ENCODE data around the gene RBBP8. TPM values are rescaled to one million over a fixed set of nuclear protein-coding genes. Genes with fewer than 3 reads are reported as not detected.

The RBBP8 gene
- total RNA-seq, 1 experiment from 2014 or later, result 65.2 TPM

DNA sequence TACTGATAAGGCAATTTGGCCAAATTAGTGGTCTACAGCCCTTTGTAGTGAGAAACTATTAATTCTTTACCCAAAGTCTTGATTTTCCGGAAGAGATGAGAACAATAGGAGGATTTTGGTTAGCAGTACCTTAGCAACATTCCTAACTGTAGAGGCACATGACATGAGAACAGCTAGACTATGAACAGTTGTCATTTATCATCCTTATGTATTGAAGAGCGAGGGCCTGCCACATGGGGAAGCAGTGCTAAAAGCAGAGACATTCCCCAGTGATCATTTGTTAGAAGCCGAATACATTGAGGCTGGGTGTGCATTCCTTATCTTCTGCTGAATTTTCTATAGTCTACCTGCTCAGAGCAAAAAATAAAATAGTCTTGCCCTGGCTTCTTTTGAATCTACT is 65.2 kb downstream of the RBBP8 start:
- H3K27ac ChIP-seq (ENCODE audit: insufficient read length, low read depth, low read length), result no peak overlapping the region
- H2AK5ac ChIP-seq (ENCODE audit: insufficient read length, low read length), result no peak overlapping the region
- Mint-ChIP-seq H3K4me3 (no peak overlapping the region), H3K36me3 (ENCODE audit: insufficient read depth in 1 of 3, low read depth in 3 of 3) (peaks cover 8 to 62% (median 24%) of the 10 kb centered on the region in 3 experiments; a peak in 6 of 7 replicates), H3K27ac (no peak overlapping the region), H3K27me3 (ENCODE audit: low read depth) (no peaks in the 10 kb centered on the region), H3K9me3 (no peaks in the 10 kb centered on the region), H3K4me1 (no peaks in the 10 kb centered on the region)
- no peaks in the 10 kb centered on the region for H3K79me2 ChIP-seq (ENCODE audit: insufficient read depth, low read length)
- no peak overlapping the region for H2AFZ ChIP-seq (ENCODE audit: low read length)
- no peak overlapping the region for H3K4me2 ChIP-seq (ENCODE audit: insufficient read depth, insufficient read length, low read length)
- no peaks in the 10 kb centered on the region for H3K27me3 ChIP-seq (ENCODE audit: insufficient read depth, low read length)
- no CpG with 5 or more reads among the region's 3 CpGs for WGBS (ENCODE audit: extremely low coverage, insufficient read length, low lambda C conversion rate)
- H3K79me1 ChIP-seq (ENCODE audit: insufficient read depth, low read depth, low read length, poor library complexity, severe bottlenecking), result no peaks in the 10 kb centered on the region
- H3K23ac ChIP-seq (ENCODE audit: insufficient read length, low read depth, low read length), result no peak overlapping the region
- no peaks in the 10 kb centered on the region for H3K23me2 ChIP-seq (ENCODE audit: insufficient read length, low read depth, low read length, poor library complexity, severe bottlenecking)
- H2BK120ac ChIP-seq (ENCODE audit: low read depth, low read length, poor library complexity, severe bottlenecking), result no peak overlapping the region
- H2BK15ac ChIP-seq (ENCODE audit: low read depth, low read length), result no peak overlapping the region
- DNase-seq, result no peak
- no peak overlapping the region for H2BK12ac ChIP-seq (ENCODE audit: insufficient read length, low read depth, low read length)
- H4K5ac ChIP-seq (ENCODE audit: insufficient read length, low read depth, low read length), result no peak overlapping the region
- no peak overlapping the region for H3K9ac ChIP-seq (ENCODE audit: extremely low read depth, insufficient read length, low read length)
- no peak overlapping the region for H3K4ac ChIP-seq (ENCODE audit: low read depth, low read length)
- no peak overlapping the region for H3K18ac ChIP-seq (ENCODE audit: insufficient read length, low read depth, low read length)
- H3K56ac ChIP-seq (ENCODE audit: insufficient read length, low read depth, low read length), result no peak overlapping the region
- no peaks in the 10 kb centered on the region for H4K20me1 ChIP-seq (ENCODE audit: control insufficient read depth, insufficient read depth, insufficient read length)
- no peak overlapping the region for H2BK5ac ChIP-seq (ENCODE audit: insufficient read length, low read length)
- H4K91ac ChIP-seq (ENCODE audit: insufficient read length, low read depth, low read length), result no peak overlapping the region
- H3K9me3 ChIP-seq (ENCODE audit: control insufficient read depth, low read depth, low read length), result no peaks in the 10 kb centered on the region
- H3K14ac ChIP-seq (ENCODE audit: insufficient read depth, low read length), result no peak overlapping the region
- TF ChIP-seq, protein P1, sequence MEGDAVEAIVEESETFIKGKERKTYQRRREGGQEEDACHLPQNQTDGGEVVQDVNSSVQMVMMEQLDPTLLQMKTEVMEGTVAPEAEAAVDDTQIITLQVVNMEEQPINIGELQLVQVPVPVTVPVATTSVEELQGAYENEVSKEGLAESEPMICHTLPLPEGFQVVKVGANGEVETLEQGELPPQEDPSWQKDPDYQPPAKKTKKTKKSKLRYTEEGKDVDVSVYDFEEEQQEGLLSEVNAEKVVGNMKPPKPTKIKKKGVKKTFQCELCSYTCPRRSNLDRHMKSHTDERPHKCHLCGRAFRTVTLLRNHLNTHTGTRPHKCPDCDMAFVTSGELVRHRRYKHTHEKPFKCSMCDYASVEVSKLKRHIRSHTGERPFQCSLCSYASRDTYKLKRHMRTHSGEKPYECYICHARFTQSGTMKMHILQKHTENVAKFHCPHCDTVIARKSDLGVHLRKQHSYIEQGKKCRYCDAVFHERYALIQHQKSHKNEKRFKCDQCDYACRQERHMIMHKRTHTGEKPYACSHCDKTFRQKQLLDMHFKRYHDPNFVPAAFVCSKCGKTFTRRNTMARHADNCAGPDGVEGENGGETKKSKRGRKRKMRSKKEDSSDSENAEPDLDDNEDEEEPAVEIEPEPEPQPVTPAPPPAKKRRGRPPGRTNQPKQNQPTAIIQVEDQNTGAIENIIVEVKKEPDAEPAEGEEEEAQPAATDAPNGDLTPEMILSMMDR (conservative IDR thresholded peaks at IDR 0.05), result no peak
- no peak overlapping the region for H4K8ac ChIP-seq (replicated peaks; ENCODE audit: insufficient read length, low read depth, low read length)
- H3T11ph ChIP-seq (ENCODE audit: low read length), result no peak overlapping the region
- H2BK20ac ChIP-seq (ENCODE audit: low read depth, low read length, poor library complexity, severe bottlenecking), result no peak overlapping the region
- H3K4me1 ChIP-seq (ENCODE audit: insufficient read depth, low read length), result no peaks in the 10 kb centered on the region

Measured in H9 (cell line).